Endothelial cell of umbilical vein (primary cell): ENCODE data around the gene RAD23B. TPM values are rescaled to one million over a fixed set of nuclear protein-coding genes. Genes with fewer than 3 reads are reported as not detected.

Source experiments
- Bru-seq: library from RNA; stranded (reverse); fragments of 400-500 nt; gene quantifications from one replicate; lab custom pipeline; 2021; lab: Mats Ljungman, UMichigan
- BruChase-seq, 2 experiments: library from RNA; stranded (reverse); fragments of 400-500 nt; gene quantifications; one replicate each; lab custom pipeline; 2021; lab: Mats Ljungman, UMichigan
- BruUV-seq: library from RNA; stranded (reverse); fragments of 400-500 nt; replicated peaks from 2 replicates; lab custom pipeline; 2021; lab: Mats Ljungman, UMichigan
- CTCF ChIA-PET: fragments of 300-600, 350-600 bp; sonication (Branson Sonifier 250); formaldehyde crosslinking; loops from one replicate; lab custom pipeline; 2021; ENCODE audit warnings: antibody characterized with exemption, inconsistent platforms; lab: Charles Lee
- POLR2A ChIA-PET: fragments of 300-600, 350-600 bp; sonication (Branson Sonifier 250); formaldehyde crosslinking; loops from one replicate; lab custom pipeline; 2021; ENCODE audit warnings: antibody characterized with exemption, inconsistent platforms; lab: Charles Lee
- DNase-seq: peaks from one replicate; pipeline ENCODE4 v3.0.0-alpha.2; 2011; ENCODE audit warnings: low read depth, low spot score
- FAIRE-seq: peaks from 2 replicates; lab custom pipeline; 2011; peaks lifted over from hg19 to GRCh38; lab: Jason Lieb, UNC
- H2AFZ ChIP-seq: 2 replicates; pipeline ENCODE4 v1.6.0; 2012; ENCODE audit warnings: low read depth, low read length, control low read depth, inconsistent platforms
- H3K27ac ChIP-seq: 2 replicates; pipeline ENCODE4 v1.5.1; 2011; ENCODE audit warnings: low read depth, mild to moderate bottlenecking, control low read depth, low read length, moderate library complexity; ENCODE audit not compliant: insufficient read depth
- H3K27me3 ChIP-seq, 2 experiments: 2 replicates each; pipeline versions ENCODE4 v1.6.0 to v1.6.1; 2011; ENCODE audit warnings: low read length in 2 of 2, mixed read lengths in 1 of 2; ENCODE audit not compliant: control insufficient read depth in 2 of 2, insufficient read depth in 2 of 2
- H3K36me3 ChIP-seq, 2 experiments: 2 replicates in 1 of 2; 3 replicates in 1 of 2; pipeline ENCODE4 v1.5.1; 2011; ENCODE audit warnings: low read length in 2 of 2, mild to moderate bottlenecking in 1 of 2, moderate library complexity in 1 of 2; ENCODE audit not compliant: control insufficient read depth in 2 of 2, insufficient read depth in 2 of 2; ENCODE audit errors: extremely low read depth in 1 of 2
- H3K4me1 ChIP-seq: 3 replicates; pipeline ENCODE4 v1.5.1; 2011; ENCODE audit warnings: mild to moderate bottlenecking, low read length; ENCODE audit not compliant: control insufficient read depth, insufficient read depth; ENCODE audit errors: extremely low read depth
- H3K4me2 ChIP-seq: 2 replicates; pipeline ENCODE4 v1.6.1; 2011; ENCODE audit warnings: low read length, control low read depth, mixed read lengths; ENCODE audit not compliant: insufficient read depth
- H3K4me3 ChIP-seq, 3 experiments: fragments of 200-600 bp in 1 of 3; sonication (generic), shearing (Covaris generic) in 1 of 3; replicated peaks in 1 of 3; 2 replicates each; pipeline ENCODE4 v1.5.1; 2011 to 2016; ENCODE audit warnings: control low read depth in 3 of 3, low read length in 3 of 3, mild to moderate bottlenecking in 2 of 3, inconsistent platforms in 1 of 3, low read depth in 1 of 3, moderate library complexity in 1 of 3; ENCODE audit not compliant: insufficient read depth in 1 of 3
- H3K79me2 ChIP-seq: 2 replicates; pipeline ENCODE4 v1.6.0; 2012; ENCODE audit warnings: low read length, inconsistent platforms; ENCODE audit not compliant: control insufficient read depth, insufficient read depth
- H3K9ac ChIP-seq: replicated peaks from 2 replicates; pipeline ENCODE3; 2011; ENCODE audit warnings: low read length, control low read depth; ENCODE audit not compliant: insufficient read depth; ENCODE audit errors: extremely low read depth
- H3K9me1 ChIP-seq: replicated peaks from 3 replicates; pipeline ENCODE4 v1.6.0; 2011; ENCODE audit warnings: mild to moderate bottlenecking, low read length; ENCODE audit not compliant: control insufficient read depth, insufficient read depth; ENCODE audit errors: extremely low read depth
- H3K9me3 ChIP-seq: replicated peaks from 2 replicates; pipeline ENCODE4 v1.5.1; 2012; ENCODE audit warnings: low read length, inconsistent platforms; ENCODE audit not compliant: control insufficient read depth, insufficient read depth
- H4K20me1 ChIP-seq: replicated peaks from 2 replicates; pipeline ENCODE3; 2011; ENCODE audit warnings: mild to moderate bottlenecking, low read length; ENCODE audit not compliant: control insufficient read depth, insufficient read depth; ENCODE audit errors: extremely low read depth
- CTCF ChIP-seq, 2 donors: IDR thresholded peaks; 1 replicate in 1 of 2; 2 replicates in 1 of 2; pipeline ENCODE4 v1.5.1; 2011; ENCODE audit warnings: low read length in 2 of 2, mild to moderate bottlenecking in 2 of 2, moderate library complexity in 2 of 2, control low read depth in 1 of 2, inconsistent platforms in 1 of 2, low read depth in 1 of 2; ENCODE audit not compliant: insufficient read depth in 1 of 2; ENCODE audit errors: extremely low read depth in 1 of 2
- EZH2 ChIP-seq: IDR thresholded peaks from 2 replicates; pipeline ENCODE4 v1.6.1; 2012; ENCODE audit warnings: borderline replicate concordance, low read depth, mild to moderate bottlenecking, moderate library complexity, low read length, inconsistent platforms; ENCODE audit not compliant: severe bottlenecking
- FOS ChIP-seq: IDR thresholded peaks from 2 replicates; pipeline ENCODE4 v1.6.1; 2011; ENCODE audit warnings: mild to moderate bottlenecking, low read length, moderate library complexity, borderline replicate concordance; ENCODE audit not compliant: insufficient read depth
- GATA2 ChIP-seq: IDR thresholded peaks from 2 replicates; pipeline ENCODE4 v1.7.0; 2011; ENCODE audit warnings: low read depth, mild to moderate bottlenecking, moderate library complexity, mixed read lengths, low read length; ENCODE audit not compliant: insufficient read length, insufficient read depth
- JUN ChIP-seq: IDR thresholded peaks from 2 replicates; pipeline ENCODE4 v1.6.1; 2011; ENCODE audit warnings: borderline replicate concordance, low read depth; ENCODE audit not compliant: insufficient read length, insufficient read depth
- MAX ChIP-seq: IDR thresholded peaks from 2 replicates; pipeline ENCODE4 v1.6.1; 2011; ENCODE audit not compliant: insufficient read depth, insufficient read length
- MYC ChIP-seq: IDR thresholded peaks from one replicate; pipeline ENCODE4 v1.6.1; 2011; ENCODE audit warnings: mild to moderate bottlenecking, low read depth, low read length
- POLR2A ChIP-seq: IDR thresholded peaks from 2 replicates; pipeline ENCODE4 v1.6.1; 2012; ENCODE audit warnings: low read depth, mild to moderate bottlenecking, control low read depth, low read length
- POLR2AphosphoS5 ChIP-seq: IDR thresholded peaks from 2 replicates; pipeline ENCODE4 v1.6.1; 2012; ENCODE audit warnings: low read depth, mild to moderate bottlenecking, control low read depth, low read length, moderate library complexity; ENCODE audit not compliant: insufficient read depth
- dilution Hi-C: fragments of 300-500 bp; cut with MboI; formaldehyde crosslinking; loops from one replicate; pipeline ENCODE4 v1.15.0; 2019; ENCODE audit warnings: low sequenced_read_pairs; ENCODE audit not compliant: extremely low pct_ligation_motif_present
- intact Hi-C: fragments of 100-400 bp; cut with micrococcal nuclease; formaldehyde crosslinking; loops from one replicate; pipeline ENCODE4 v1.10.0; 2022
- long read RNA-seq: library from polyadenylated mRNA; stranded (forward); transcript quantifications from one replicate; pipeline ENCODE4 v2.0.0, GENCODE V29; 2021
- polyA minus RNA-seq, 3 experiments: library from RNA; depleted of rRNA, polyadenylated mRNA; stranded (reverse); fragments of >200 nt; gene quantifications; 1 replicate in 1 of 3; 2 replicates in 2 of 3; pipeline ENCODE4 v1.2.3, GENCODE V29; 2011
- polyA plus RNA-seq, 4 experiments: library from polyadenylated mRNA; depleted of rRNA in 3 of 4; stranded (reverse) in 3 of 4; unstranded in 1 of 4; fragments of >200 nt; gene quantifications; 2 replicates each; pipeline versions ENCODE4 v1.2.1 to v1.2.3, GENCODE V29; 2011 to 2012; ENCODE audit warnings: missing spikeins in 1 of 4
- total RNA-seq: library from RNA; stranded (reverse); gene quantifications from 2 replicates; pipeline ENCODE4 v1.2.3, GENCODE V29; 2021

Gene RAD23B
- total RNA-seq, result 100 and 102 TPM in 2 replicates
- polyA plus RNA-seq, result 49.6 and 63.8 TPM in 2 replicates
- polyA plus RNA-seq (2011; cell fraction: cytosol; rRNA removed), result 87.9 and 113 TPM in 2 replicates
- polyA plus RNA-seq (2011; cell fraction: nucleus; rRNA removed), result 39.4 and 43.7 TPM in 2 replicates
- 64.4 and 92.0 TPM in 2 replicates for polyA plus RNA-seq (2012)
- polyA minus RNA-seq, result 73.9 and 101 TPM in 2 replicates
- polyA minus RNA-seq (2011; cell fraction: cytosol; rRNA and poly(A)+ RNA removed), result 132 TPM
- polyA minus RNA-seq (2011; cell fraction: nucleus; rRNA and poly(A)+ RNA removed), result 36.1 and 40.6 TPM in 2 replicates
- percentile 96 among the genes with signal in this experiment for Bru-seq, nascent RNA
- BruChase-seq, experiment 1, labeled RNA remaining after a 6-hour chase, result percentile 96 among the genes with signal in this experiment
- percentile 92 among the genes with signal in this experiment for BruChase-seq, experiment 2, labeled RNA remaining after a 2-hour chase
- long read RNA-seq, full-length matches to known transcripts, result 2 of 39 reads
- long read RNA-seq, partial matches to known transcripts, result 4 of 39 reads
- long read RNA-seq, other reads (novel, unspliced or antisense), result 33 of 39 reads

- ChIA-PET CTCF (interaction anchor here (1.0 to 2.0 kb wide), 4 partner anchors 10 to 59 kb away, joined by 3 to 11 read pairs (median 4); no protein-coding TSS in a partner anchor), POLR2A (interaction anchor here (0.6 kb wide), 1 partner anchor 1774 kb away, joined by 3 read pairs; no protein-coding TSS in a partner anchor)
- peaks cover 14% of the 10 kb centered on the region for H3K4me1 ChIP-seq
- peak; percentile 99 for DNase-seq
- H3K4me3 ChIP-seq, result peak within 1 kb of the TSS; percentile 54 to 93 (median 92)
- no peaks in the 10 kb centered on the region for H3K9me1 ChIP-seq
- intact Hi-C loops, result loop anchor here (1.0 to 10.0 kb wide), 7 partner anchors 56 to 1822 kb away; partner anchors contain the start of genes KLF4 and ZNF462
- H3K27ac ChIP-seq, result peak within 1 kb of the TSS; percentile 82
- no peaks in the 10 kb centered on the region for H3K36me3 ChIP-seq
- H2AFZ ChIP-seq, result peak within 1 kb of the TSS; percentile 68
- dilution Hi-C loops, result no loop called here
- BruUV-seq, result no TSS peak
- H3K9ac ChIP-seq, result peak within 1 kb of the TSS; percentile 88
- TF ChIP-seq FOS (peak; percentile 3), CTCF (IDR thresholded peaks at IDR 0.05; ENCODE audit: extremely low read depth in 1 of 2, insufficient read depth in 1 of 2, low read depth in 1 of 2, low read length in 2 of 2) (no peak), EZH2 (no peak), POLR2A (peak; percentile 73), POLR2AphosphoS5 (peak; percentile 62), GATA2 (no peak), JUN (no peak), MYC (no peak), MAX (no peak)
- FAIRE-seq, result peak; percentile 98
- no peaks in the 10 kb centered on the region for H3K9me3 ChIP-seq
- H3K27me3 ChIP-seq, result no peaks in the 10 kb centered on the region
- peaks cover 11% of the 10 kb centered on the region for H4K20me1 ChIP-seq
- H3K79me2 ChIP-seq, result peaks cover 48% of the 10 kb centered on the region
- peak within 1 kb of the TSS; percentile 98 for H3K4me2 ChIP-seq
Observed at GRCh38 chr9:107282759-107283622, at the start of gene RAD23B. RAD23B (plus strand) TSS chr9:107283279; CDS start chr9:107283630, 351 bp downstream.
